Anterior cingulate cortex (tissue), 58 donors: ENCODE measurements around the gene SERINC5.

ENCODE experiments used
- DNase-seq, 58 donors: peaks; one replicate each; lab custom pipeline; 2025; lab: John Stamatoyannopoulos, UW

The SERINC5 gene

GRCh38 chr5:80259511-80260203 lies 3.8 kb upstream of the SERINC5 start:
- DNase-seq, result no peak

GRCh38 chr5:80255431-80255810 lies 427 bp downstream of the SERINC5 start:
- DNase-seq, result peak in 41 of 58 donors; percentile 20 to 73 (median 55)

- peak in 19 of 58 donors; percentile 6 to 63 (median 24) for DNase-seq
These were observed 949 bp downstream of the SERINC5 start for GRCh38 chr5:80254767-80255430.

- DNase-seq, result peak in 3 of 58 donors; percentile 5 to 9 (median 9)
These were observed 4.2 kb downstream of the SERINC5 start for GRCh38 chr5:80251636-80252035.

GRCh38 chr5:80250801-80251200 lies 5.0 kb downstream of the SERINC5 start:
- no peak for DNase-seq

GRCh38 chr5:80249901-80250300 lies 5.9 kb downstream of the SERINC5 start:
- DNase-seq, result no peak

- no peak for DNase-seq
These were observed 7.5 kb downstream of the SERINC5 start for GRCh38 chr5:80248378-80248777.

GRCh38 chr5:80246995-80247729 lies 8.7 kb downstream of the SERINC5 start:
- DNase-seq, result peak in 3 of 58 donors; percentile 11 to 46 (median 37)

GRCh38 chr5:80246001-80246758 lies 9.7 kb downstream of the SERINC5 start:
- no peak for DNase-seq

GRCh38 chr5:80243567-80243966 lies 12.3 kb downstream of the SERINC5 start:
- no peak for DNase-seq

- no peak for DNase-seq
These were observed 13.0 kb downstream of the SERINC5 start for GRCh38 chr5:80242849-80243248.

- no peak for DNase-seq
These were observed 15.4 kb downstream of the SERINC5 start for GRCh38 chr5:80240368-80240986.

GRCh38 chr5:80239680-80240367 lies 16.0 kb downstream of the SERINC5 start:
- DNase-seq, result peak in 15 of 58 donors; percentile 5 to 51 (median 17)

- DNase-seq, result peak in 53 of 58 donors; percentile 4 to 92 (median 62)
These were observed 16.8 kb downstream of the SERINC5 start for GRCh38 chr5:80238778-80239679.

GRCh38 chr5:80238097-80238496 lies 17.8 kb downstream of the SERINC5 start:
- no peak for DNase-seq

- DNase-seq, result no peak
These were observed 18.6 kb downstream of the SERINC5 start for GRCh38 chr5:80237243-80237642.

- no peak for DNase-seq
These were observed 21.5 kb downstream of the SERINC5 start for GRCh38 chr5:80234116-80234948.

- DNase-seq, result no peak
These were observed 24.2 kb downstream of the SERINC5 start for GRCh38 chr5:80231693-80232092.
